Ishikawa (cell line): Measurements from ENCODE around the gene TTC38.

Source experiments
- CEBPB ChIP-seq: IDR thresholded peaks from 2 replicates; pipeline ENCODE4 v1.6.1; 2012
- CREB1 ChIP-seq: IDR thresholded peaks from 2 replicates; pipeline ENCODE4 v1.6.1; 2012; ENCODE audit warnings: low read depth
- EGR1 ChIP-seq: IDR thresholded peaks from 2 replicates; pipeline ENCODE4 v1.6.1; 2012
- EP300 ChIP-seq: IDR thresholded peaks from 2 replicates; pipeline ENCODE4 v1.6.1; 2012; ENCODE audit warnings: borderline replicate concordance
- FOXM1 ChIP-seq: IDR thresholded peaks from 2 replicates; pipeline ENCODE4 v1.6.1; 2012; ENCODE audit warnings: low read depth, borderline replicate concordance
- NFIC ChIP-seq: IDR thresholded peaks from 2 replicates; pipeline ENCODE4 v1.6.1; 2012
- RAD21 ChIP-seq: IDR thresholded peaks from 2 replicates; pipeline ENCODE4 v1.6.1; 2012; ENCODE audit warnings: low read depth
- REST ChIP-seq: IDR thresholded peaks from 2 replicates; pipeline ENCODE4 v1.6.1; 2012; ENCODE audit warnings: low read depth, mild to moderate bottlenecking
- TAF1 ChIP-seq: IDR thresholded peaks from 2 replicates; pipeline ENCODE4 v1.6.1; 2012; ENCODE audit warnings: low read depth, mild to moderate bottlenecking
- TCF12 ChIP-seq: IDR thresholded peaks from 2 replicates; pipeline ENCODE4 v1.6.1; 2012; ENCODE audit warnings: low read depth
- TEAD4 ChIP-seq: IDR thresholded peaks from 2 replicates; pipeline ENCODE4 v1.6.1; 2012
- USF1 ChIP-seq: IDR thresholded peaks from 2 replicates; pipeline ENCODE4 v1.6.1; 2012
- YY1 ChIP-seq: IDR thresholded peaks from 2 replicates; pipeline ENCODE4 v1.6.1; 2012; ENCODE audit warnings: low read depth
- ZBTB7A ChIP-seq: IDR thresholded peaks from 2 replicates; pipeline ENCODE4 v1.6.1; 2012; ENCODE audit warnings: low read depth
- TF ChIP-seq, protein P1 (sequence below): IDR thresholded peaks from 2 replicates; pipeline ENCODE4 v1.6.1; 2012

The TTC38 gene

GRCh38 chr22:46246178-46246577 lies 21.6 kb upstream of the TTC38 start:
- no peak for TF ChIP-seq TCF12
- TF ChIP-seq, protein P1, sequence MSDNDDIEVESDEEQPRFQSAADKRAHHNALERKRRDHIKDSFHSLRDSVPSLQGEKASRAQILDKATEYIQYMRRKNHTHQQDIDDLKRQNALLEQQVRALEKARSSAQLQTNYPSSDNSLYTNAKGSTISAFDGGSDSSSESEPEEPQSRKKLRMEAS = no peak
- no peak for TF ChIP-seq FOXM1
- TF ChIP-seq TAF1 = no peak
- TF ChIP-seq EP300 = no peak
- no peak for TF ChIP-seq REST
- TF ChIP-seq YY1 = no peak
- no peak for TF ChIP-seq CEBPB

DNA sequence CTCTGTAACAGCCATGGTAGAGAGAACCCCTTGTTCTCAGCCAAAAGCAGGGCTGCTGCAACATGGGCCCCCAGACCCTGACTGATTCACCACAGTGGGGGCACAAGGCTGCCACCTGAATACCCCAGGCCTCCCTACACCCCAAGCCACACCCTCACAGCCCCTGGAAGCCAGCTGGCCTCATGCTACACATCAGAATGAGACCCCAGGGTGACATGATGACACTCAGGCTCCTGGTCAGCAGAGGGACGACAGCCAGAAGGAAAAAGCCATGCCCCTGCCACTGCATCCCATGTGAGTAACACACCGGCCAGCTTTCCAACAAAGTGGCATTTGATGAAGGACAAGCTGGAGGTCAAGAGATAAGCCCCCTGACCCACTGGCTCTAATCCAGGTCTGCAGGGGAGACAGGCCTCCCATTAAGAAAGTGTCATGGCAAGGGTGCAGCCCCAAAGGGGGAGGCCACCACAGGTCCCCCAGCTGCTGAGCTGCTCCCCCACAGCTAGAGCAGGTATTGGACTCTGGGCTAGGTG lies 20.3 kb upstream of the TTC38 start:
- no peak for TF ChIP-seq ZBTB7A
- TF ChIP-seq, protein P1 = no peak
- no peak for TF ChIP-seq EP300

- TF ChIP-seq EP300 (no peak), YY1 (peak; percentile 55; the same call in 1 of the 2 replicates), ZBTB7A (peak; percentile 59; the same call in 1 of the 2 replicates), TCF12 (peak; percentile 48; the same call in 1 of the 2 replicates), TAF1 (peak; percentile 88), RAD21 (no peak)
- TF ChIP-seq, protein P1 = peak; percentile 98
Measured at GRCh38 chr22:46250035-46250782, 17.6 kb upstream of the TTC38 start, which contains the start of gene CDPF1. Gene CDPF1 (minus strand): TSS chr22:46250293. CDS start chr22:46248284, 2,009 bp downstream.

DNA sequence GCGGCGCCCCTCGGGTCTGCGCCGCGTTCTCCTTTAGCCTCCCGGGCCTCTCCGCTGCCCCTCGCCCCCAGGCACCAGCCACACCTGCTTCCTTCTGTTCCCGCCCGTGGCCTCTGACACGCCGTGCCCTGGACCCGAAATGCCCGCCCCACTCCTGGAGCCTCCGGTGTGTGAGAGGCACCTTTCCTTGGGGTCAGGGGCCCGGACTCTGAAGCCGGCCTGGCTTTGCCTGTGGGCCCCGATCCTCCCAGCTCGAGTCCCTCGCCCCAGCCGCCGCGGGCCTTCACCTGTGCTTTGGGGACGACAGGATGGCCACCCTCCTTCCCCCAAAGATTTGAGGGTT lies 17.1 kb upstream of the TTC38 start:
- TF ChIP-seq EGR1 (no peak), ZBTB7A (no peak), TAF1 (no peak), EP300 (no peak), CEBPB (no peak), NFIC (no peak), CREB1 (no peak), FOXM1 (no peak), TCF12 (no peak), USF1 (no peak), TEAD4 (no peak)
- TF ChIP-seq, protein P1 = no peak

DNA sequence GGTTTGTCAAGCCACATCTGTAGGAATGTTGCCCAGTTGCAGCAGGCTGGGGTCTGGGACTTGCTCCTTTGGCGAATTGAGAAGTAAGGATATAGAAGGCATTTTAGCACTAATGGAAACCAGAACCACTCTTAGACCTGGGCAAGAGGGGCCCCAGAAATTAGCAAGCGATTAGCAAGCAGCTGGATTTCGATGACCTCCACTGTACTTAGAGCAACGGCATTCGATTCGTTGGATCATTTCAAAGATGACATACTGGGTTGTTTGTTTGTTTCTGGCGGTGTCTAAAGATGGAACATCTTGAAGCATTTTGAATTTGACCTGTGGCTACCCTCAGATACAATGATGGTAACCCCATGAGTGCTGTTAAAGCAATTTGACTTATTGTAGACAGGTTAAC lies 16.5 kb upstream of the TTC38 start:
- TF ChIP-seq, protein P1 = no peak
- TF ChIP-seq FOXM1 (no peak), EP300 (no peak), REST (no peak), EGR1 (no peak)

DNA sequence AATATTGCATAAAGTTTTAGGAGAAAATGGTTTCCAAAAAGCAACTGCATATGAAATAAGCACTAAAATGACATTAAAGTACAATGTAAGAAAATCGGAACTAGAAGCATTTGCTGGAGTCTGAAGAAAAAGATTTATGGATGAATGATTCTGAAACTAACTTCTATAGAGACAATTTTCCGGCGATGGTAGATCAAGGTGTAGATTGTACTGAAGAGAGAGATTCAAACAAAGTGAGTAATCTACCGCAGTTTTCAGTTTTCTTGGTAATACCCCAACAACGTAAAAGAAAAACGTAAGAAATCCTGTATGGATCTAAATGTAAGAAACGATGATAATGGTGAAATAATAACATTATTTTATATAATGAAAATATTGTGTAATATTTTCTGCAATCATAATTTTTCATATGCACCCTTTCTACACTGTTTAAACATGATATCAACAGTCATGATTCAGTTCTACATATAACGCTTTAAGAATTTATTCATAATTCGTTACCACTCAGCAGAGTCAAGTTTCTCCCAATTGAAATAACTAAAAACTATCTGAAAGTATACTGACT lies 15.9 kb upstream of the TTC38 start:
- TF ChIP-seq NFIC (no peak), CREB1 (no peak), RAD21 (no peak), ZBTB7A (no peak), EGR1 (no peak), FOXM1 (no peak), CEBPB (no peak), REST (no peak), EP300 (no peak), USF1 (no peak), YY1 (no peak), TCF12 (no peak), TAF1 (no peak), TEAD4 (no peak)
- TF ChIP-seq, protein P1 = no peak
